Fibroblast of villous mesenchyme (primary cell): ENCODE results near the gene KCNQ4. TPM values are rescaled to one million over a fixed set of nuclear protein-coding genes. Genes with fewer than 3 reads are reported as not detected.

Source experiments
- DNase-seq: peaks from one replicate; pipeline ENCODE4 v3.0.0-alpha.2; 2010; ENCODE audit warnings: low read depth
- H3K4me3 ChIP-seq: 2 replicates; pipeline ENCODE4 v1.5.1; 2011; ENCODE audit warnings: low read depth, mild to moderate bottlenecking, low read length
- small RNA-seq: library from RNA; depleted of rRNA; stranded (forward); fragments of <200 nt; gene quantifications from one replicate; pipeline ENCODE3, GENCODE V24; 2012
- total RNA-seq: library from RNA; depleted of rRNA; stranded (reverse); fragments of >200 nt; gene quantifications from 2 replicates; pipeline ENCODE4 v1.2.3, GENCODE V29; 2012
- TF ChIP-seq, protein P1 (sequence below): IDR thresholded peaks from 2 replicates; pipeline ENCODE4 v1.5.1; 2012; ENCODE audit warnings: low read depth, mild to moderate bottlenecking, low read length; ENCODE audit not compliant: insufficient read depth

Gene KCNQ4
- total RNA-seq, 1 donor = under 0.01 TPM

- TF ChIP-seq, protein P1, sequence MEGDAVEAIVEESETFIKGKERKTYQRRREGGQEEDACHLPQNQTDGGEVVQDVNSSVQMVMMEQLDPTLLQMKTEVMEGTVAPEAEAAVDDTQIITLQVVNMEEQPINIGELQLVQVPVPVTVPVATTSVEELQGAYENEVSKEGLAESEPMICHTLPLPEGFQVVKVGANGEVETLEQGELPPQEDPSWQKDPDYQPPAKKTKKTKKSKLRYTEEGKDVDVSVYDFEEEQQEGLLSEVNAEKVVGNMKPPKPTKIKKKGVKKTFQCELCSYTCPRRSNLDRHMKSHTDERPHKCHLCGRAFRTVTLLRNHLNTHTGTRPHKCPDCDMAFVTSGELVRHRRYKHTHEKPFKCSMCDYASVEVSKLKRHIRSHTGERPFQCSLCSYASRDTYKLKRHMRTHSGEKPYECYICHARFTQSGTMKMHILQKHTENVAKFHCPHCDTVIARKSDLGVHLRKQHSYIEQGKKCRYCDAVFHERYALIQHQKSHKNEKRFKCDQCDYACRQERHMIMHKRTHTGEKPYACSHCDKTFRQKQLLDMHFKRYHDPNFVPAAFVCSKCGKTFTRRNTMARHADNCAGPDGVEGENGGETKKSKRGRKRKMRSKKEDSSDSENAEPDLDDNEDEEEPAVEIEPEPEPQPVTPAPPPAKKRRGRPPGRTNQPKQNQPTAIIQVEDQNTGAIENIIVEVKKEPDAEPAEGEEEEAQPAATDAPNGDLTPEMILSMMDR = no peak
- no peak for DNase-seq
- no peak overlapping the region for H3K4me3 ChIP-seq
Observed at GRCh38 chr1:40879482-40880175, 96.0 kb downstream of the KCNQ4 start.

GRCh38 chr1:40880813-40881549 is 97.4 kb downstream of the KCNQ4 start:
- TF ChIP-seq, protein P1 = no peak
- DNase-seq = no peak
- H3K4me3 ChIP-seq = no peak overlapping the region

GRCh38 chr1:40884055-40884795 is 100.6 kb downstream of the KCNQ4 start:
- H3K4me3 ChIP-seq = peak overlapping the region; percentile 25
- TF ChIP-seq, protein P1 = no peak
- DNase-seq = no peak

DNA sequence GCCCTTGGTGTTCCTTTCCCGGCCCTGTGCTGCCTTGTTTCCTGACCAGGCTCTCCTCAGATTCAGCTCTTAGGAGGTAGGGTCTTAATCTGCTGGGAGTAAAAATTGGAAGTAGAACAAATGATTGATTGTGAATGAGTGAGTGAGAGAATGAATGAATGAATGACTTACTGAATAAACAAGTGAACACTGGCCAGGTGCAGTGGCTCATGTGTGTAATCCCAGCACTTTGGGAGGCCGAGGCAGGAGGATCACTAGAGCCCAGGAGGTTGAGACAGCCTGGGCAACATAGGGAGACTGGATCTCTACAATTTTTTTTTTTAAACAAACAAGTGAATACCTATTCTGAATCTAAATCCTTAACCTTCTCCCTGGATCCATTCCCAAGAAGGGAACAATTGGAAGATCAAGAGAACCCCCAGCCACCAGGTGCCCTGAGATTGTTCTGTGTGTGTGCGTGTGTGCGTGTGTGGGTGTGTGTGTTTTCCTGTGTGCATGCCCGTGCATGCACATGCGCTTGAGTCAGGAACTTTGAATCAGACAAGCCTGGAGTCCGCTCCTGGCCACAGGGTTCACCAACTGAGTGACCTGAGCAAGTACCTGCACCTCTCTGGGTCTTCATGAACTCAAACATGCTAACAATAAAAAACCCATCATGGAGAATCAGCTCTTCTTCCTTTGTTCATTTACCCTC is 102.9 kb downstream of the KCNQ4 start:
- no peak for DNase-seq
- TF ChIP-seq, protein P1 = no peak
- no peak overlapping the region for H3K4me3 ChIP-seq

DNA sequence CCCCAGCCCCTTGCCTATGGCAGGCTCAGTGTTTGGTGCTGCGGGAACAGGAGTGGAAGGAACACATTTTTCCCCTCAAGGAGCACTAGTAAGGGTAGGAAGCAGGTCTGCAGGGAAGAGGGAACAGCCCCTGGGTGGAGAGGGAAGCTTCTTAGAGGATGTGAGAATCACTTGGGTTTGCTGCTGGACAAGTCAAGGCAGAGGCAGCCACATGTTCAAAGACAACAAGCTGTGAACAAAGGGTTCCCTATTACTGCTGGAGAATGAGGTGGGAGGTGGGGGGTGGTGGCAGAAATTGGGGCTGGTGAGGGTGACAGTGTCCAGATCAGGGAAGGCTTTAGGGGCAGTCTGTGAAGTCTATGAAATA is 103.4 kb downstream of the KCNQ4 start:
- TF ChIP-seq, protein P1 = no peak
- no peak overlapping the region for H3K4me3 ChIP-seq
- no peak for DNase-seq

DNA sequence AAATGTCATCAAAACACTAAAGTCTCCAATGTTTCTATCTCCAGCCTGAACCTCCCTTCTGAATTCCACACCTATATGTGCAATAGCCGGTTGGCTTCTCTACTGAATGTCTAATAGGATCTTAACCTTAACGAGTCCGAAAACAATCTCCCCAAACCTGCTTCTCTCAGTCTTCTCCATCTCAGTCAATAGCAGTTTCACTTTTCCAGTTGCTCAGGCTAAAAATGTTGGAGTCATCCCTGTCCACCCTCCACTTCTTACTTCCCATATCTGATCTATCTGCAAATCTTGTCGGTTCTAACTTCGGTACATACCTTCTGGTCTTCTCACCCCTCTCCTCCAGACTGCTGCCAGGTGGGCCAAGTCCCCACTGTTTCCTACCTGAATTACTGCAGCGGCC is 104.1 kb downstream of the KCNQ4 start:
- DNase-seq = no peak
- H3K4me3 ChIP-seq = no peak overlapping the region
- TF ChIP-seq, protein P1 = no peak

Small RNA genes within 50 kb of the gene (small RNA-seq; reads per million reads assigned to genes)
- 4.1 reads per million, percentile 78 among the genes with 10 or more reads in this experiment for gene MIR30C1
- gene MIR30E = 4,993 reads per million, percentile 100 among the genes with 10 or more reads in this experiment
- gene RN7SL326P = not detected

Other genes with a start within 250 kb of the KCNQ4 start
- 0.32 and 0.86 TPM in 2 replicates for gene RIMS3, start 118.1 kb upstream of the KCNQ4 start, total RNA-seq
- gene NFYC, start 92.1 kb upstream of the KCNQ4 start, total RNA-seq = 19.0 TPM in 2 replicates
- gene CITED4, start 78.6 kb downstream of the KCNQ4 start, total RNA-seq = 1.7 and 5.2 TPM in 2 replicates
- 42.3 and 48.0 TPM in 2 replicates for gene CTPS1, start 195.9 kb downstream of the KCNQ4 start, total RNA-seq
- gene SLFNL1, start 237.9 kb downstream of the KCNQ4 start, total RNA-seq = under 0.01 and 0.64 TPM in 2 replicates